H9 (cell line): ENCODE data around the gene ABCC4. TPM values are rescaled to one million over a fixed set of nuclear protein-coding genes. Genes with fewer than 3 reads are reported as not detected.
"Not testable (repeated sequence)": the region's sequence is repeated elsewhere in the genome, so short reads cannot be mapped to it uniquely, and the experiment has no call there.

Experiments
- DNase-seq: peaks from one replicate; pipeline ENCODE4 v3.0.0-alpha.2; 2017
- H2AFZ ChIP-seq: one replicate; pipeline ENCODE4 v1.6.1; 2013; ENCODE audit warnings: mild to moderate bottlenecking, low read length, control low read depth, moderate library complexity
- H2AK5ac ChIP-seq: 2 replicates; pipeline ENCODE4 v1.6.1; 2013; ENCODE audit warnings: low read length, control low read depth, mixed read lengths; ENCODE audit not compliant: insufficient read length
- H2BK120ac ChIP-seq: one replicate; pipeline ENCODE4 v1.6.1; 2013; ENCODE audit warnings: low read depth, mild to moderate bottlenecking, low read length, control low read depth, inconsistent platforms; ENCODE audit not compliant: poor library complexity, severe bottlenecking
- H2BK12ac ChIP-seq: 2 replicates; pipeline ENCODE4 v1.6.1; 2013; ENCODE audit warnings: low read length, control low read depth, mixed read lengths, low read depth; ENCODE audit not compliant: insufficient read length
- H2BK15ac ChIP-seq: 2 replicates; pipeline ENCODE4 v1.6.1; 2013; ENCODE audit warnings: low read depth, low read length, control low read depth
- H2BK20ac ChIP-seq: one replicate; pipeline ENCODE4 v1.6.1; 2013; ENCODE audit warnings: low read depth, mild to moderate bottlenecking, low read length, control low read depth, inconsistent platforms; ENCODE audit not compliant: poor library complexity, severe bottlenecking
- H2BK5ac ChIP-seq: 2 replicates; pipeline ENCODE4 v1.6.1; 2013; ENCODE audit warnings: low read length, control low read depth, mixed read lengths; ENCODE audit not compliant: insufficient read length
- H3K14ac ChIP-seq: 2 replicates; pipeline ENCODE4 v1.6.1; 2013; ENCODE audit warnings: low read length, control low read depth; ENCODE audit not compliant: insufficient read depth
- H3K18ac ChIP-seq: 2 replicates; pipeline ENCODE4 v1.6.1; 2013; ENCODE audit warnings: low read depth, mild to moderate bottlenecking, mixed read lengths, low read length, control low read depth; ENCODE audit not compliant: insufficient read length
- H3K23ac ChIP-seq: 2 replicates; pipeline ENCODE4 v1.6.1; 2013; ENCODE audit warnings: low read length, control low read depth, mixed read lengths, low read depth; ENCODE audit not compliant: insufficient read length
- H3K23me2 ChIP-seq: 2 replicates; pipeline ENCODE4 v1.6.1; 2013; ENCODE audit warnings: low read depth, mild to moderate bottlenecking, mixed read lengths, low read length, control low read depth; ENCODE audit not compliant: insufficient read length, poor library complexity, severe bottlenecking
- H3K27ac ChIP-seq: 2 replicates; pipeline ENCODE4 v1.5.1; 2013; ENCODE audit warnings: low read length, control low read depth, mixed read lengths, low read depth; ENCODE audit not compliant: insufficient read length
- H3K27me3 ChIP-seq: 2 replicates; pipeline ENCODE4 v1.6.1; 2013; ENCODE audit warnings: low read length, control low read depth, inconsistent platforms; ENCODE audit not compliant: insufficient read depth
- H3K4ac ChIP-seq: 2 replicates; pipeline ENCODE4 v1.6.1; 2013; ENCODE audit warnings: low read depth, mild to moderate bottlenecking, control low read depth, inconsistent platforms, low read length, moderate library complexity
- H3K4me1 ChIP-seq: 2 replicates; pipeline ENCODE4 v1.6.1; 2013; ENCODE audit warnings: low read length, control low read depth, inconsistent platforms; ENCODE audit not compliant: insufficient read depth
- H3K4me2 ChIP-seq: 2 replicates; pipeline ENCODE4 v1.6.1; 2013; ENCODE audit warnings: low read length, control low read depth, mixed read lengths; ENCODE audit not compliant: insufficient read length, insufficient read depth
- H3K56ac ChIP-seq: 2 replicates; pipeline ENCODE4 v1.6.1; 2013; ENCODE audit warnings: low read depth, mild to moderate bottlenecking, mixed read lengths, low read length, control low read depth; ENCODE audit not compliant: insufficient read length
- H3K79me1 ChIP-seq: 2 replicates; pipeline ENCODE4 v1.6.1; 2013; ENCODE audit warnings: low read depth, mild to moderate bottlenecking, moderate library complexity, low read length, control low read depth, inconsistent platforms; ENCODE audit not compliant: insufficient read depth, poor library complexity, severe bottlenecking
- H3K79me2 ChIP-seq: 2 replicates; pipeline ENCODE4 v1.6.1; 2013; ENCODE audit warnings: low read length, control low read depth, inconsistent platforms; ENCODE audit not compliant: insufficient read depth
- H3K9ac ChIP-seq: 2 replicates; pipeline ENCODE4 v1.6.1; 2013; ENCODE audit warnings: low read length, control low read depth, mixed read lengths; ENCODE audit not compliant: insufficient read length; ENCODE audit errors: extremely low read depth
- H3K9me3 ChIP-seq: one replicate; pipeline ENCODE4 v1.6.1; 2013; ENCODE audit warnings: low read depth, low read length, inconsistent platforms; ENCODE audit not compliant: control insufficient read depth
- H3T11ph ChIP-seq: one replicate; pipeline ENCODE4 v1.6.1; 2013; ENCODE audit warnings: mild to moderate bottlenecking, low read length, control low read depth, inconsistent platforms
- H4K20me1 ChIP-seq: one replicate; pipeline ENCODE4 v1.6.1; 2013; ENCODE audit not compliant: control insufficient read depth, insufficient read length, insufficient read depth
- H4K5ac ChIP-seq: 2 replicates; pipeline ENCODE4 v1.6.1; 2013; ENCODE audit warnings: low read depth, mild to moderate bottlenecking, mixed read lengths, low read length, control low read depth; ENCODE audit not compliant: insufficient read length
- H4K8ac ChIP-seq: replicated peaks from 2 replicates; pipeline ENCODE4 v1.6.1; 2013; ENCODE audit warnings: low read length, control low read depth, mixed read lengths, low read depth; ENCODE audit not compliant: insufficient read length
- H4K91ac ChIP-seq: 2 replicates; pipeline ENCODE4 v1.6.1; 2013; ENCODE audit warnings: low read depth, mild to moderate bottlenecking, moderate library complexity, mixed read lengths, low read length, control low read depth; ENCODE audit not compliant: insufficient read length
- H3K27ac Mint-ChIP-seq, 3 experiments: 2 replicates in 2 of 3; 3 replicates in 1 of 3; pipeline ENCODE4 v1.8.0; 2020 to 2021; ENCODE audit warnings: mixed read lengths in 3 of 3, mild to moderate bottlenecking in 1 of 3, moderate library complexity in 1 of 3
- H3K27me3 Mint-ChIP-seq: 2 replicates; pipeline ENCODE4 v1.8.0; 2021; ENCODE audit warnings: low read depth, mild to moderate bottlenecking, moderate library complexity, mixed read lengths
- H3K36me3 Mint-ChIP-seq, 3 experiments: 2 replicates in 2 of 3; 3 replicates in 1 of 3; pipeline ENCODE4 v1.8.0; 2020 to 2021; ENCODE audit warnings: low read depth in 3 of 3, mixed read lengths in 3 of 3; ENCODE audit not compliant: insufficient read depth in 1 of 3
- H3K4me1 Mint-ChIP-seq, 2 experiments: 2 replicates each; pipeline ENCODE4 v1.8.0; 2020; ENCODE audit warnings: mixed read lengths in 2 of 2
- H3K4me3 Mint-ChIP-seq, 2 experiments: 2 replicates in 1 of 2; 3 replicates in 1 of 2; pipeline ENCODE4 v1.8.0; 2020 to 2021; ENCODE audit warnings: mild to moderate bottlenecking in 2 of 2, mixed read lengths in 2 of 2, moderate library complexity in 1 of 2
- H3K9me3 Mint-ChIP-seq, 2 experiments: 2 replicates in 1 of 2; 3 replicates in 1 of 2; pipeline ENCODE4 v1.8.0; 2020; ENCODE audit warnings: mild to moderate bottlenecking in 2 of 2, mixed read lengths in 2 of 2, moderate library complexity in 1 of 2
- CTCF ChIP-seq: fragments of 200-600 bp; sonication (generic); conservative IDR thresholded peaks from 3 replicates; pipeline ENCODE4 v1.8.0; 2021; ENCODE audit warnings: antibody characterized with exemption, mild to moderate bottlenecking
- WGBS: extraction: QIAGEN DNeasy Blood & Tissue Kit; methylation state at CpG from one replicate; pipeline ENCODE4 v1.1.7; 2013; ENCODE audit warnings: missing lambda C conversion rate, low lambda C conversion rate, mixed read lengths; ENCODE audit not compliant: insufficient read length; ENCODE audit errors: extremely low coverage; 5-methylcytosine and 5-hydroxymethylcytosine counted together
- total RNA-seq: library from RNA; stranded (reverse); gene quantifications from 2 replicates; pipeline ENCODE4 v1.2.1, GENCODE V29; 2021

Gene ABCC4
- total RNA-seq, 1 experiment from 2014 or later: 5.9 TPM

- no peak overlapping the region for H2BK12ac ChIP-seq
- TF ChIP-seq CTCF: no peak
- H3K79me1 ChIP-seq: no peaks in the 10 kb centered on the region
- Mint-ChIP-seq H3K9me3 (no peaks in the 10 kb centered on the region), H3K27ac (peak overlapping the region in 2 of 3 experiments; percentile 59 to 64; a peak in 3 of 7 replicates), H3K4me1 (peaks cover 2 to 7% of the 10 kb centered on the region in 2 experiments; a peak in 3 of 4 replicates), H3K4me3 (no peak overlapping the region), H3K27me3 (no peaks in the 10 kb centered on the region), H3K36me3 (peaks cover 0 to 1% (median 0%) of the 10 kb centered on the region in 3 experiments; a peak in 2 of 7 replicates)
- no peak overlapping the region for H2BK15ac ChIP-seq
- no peak overlapping the region for H3K27ac ChIP-seq
- WGBS: no CpG with 5 or more reads among the region's 9 CpGs
- H4K91ac ChIP-seq: no peak overlapping the region
- no peak overlapping the region for H3T11ph ChIP-seq
- no peak for DNase-seq
- no peak overlapping the region for H3K14ac ChIP-seq
- H2BK20ac ChIP-seq: peak overlapping the region; percentile 26
- H3K56ac ChIP-seq: no peak overlapping the region
- H3K18ac ChIP-seq: no peak overlapping the region
- H2AK5ac ChIP-seq: no peak overlapping the region
- H2AFZ ChIP-seq: no peak overlapping the region
- no peak overlapping the region for H2BK120ac ChIP-seq
- no peaks in the 10 kb centered on the region for H3K79me2 ChIP-seq
- H3K9ac ChIP-seq: no peak overlapping the region
- H2BK5ac ChIP-seq: no peak overlapping the region
- no peaks in the 10 kb centered on the region for H3K9me3 ChIP-seq
- H4K5ac ChIP-seq: peak overlapping the region; percentile 93
- H3K27me3 ChIP-seq: no peaks in the 10 kb centered on the region
- H4K20me1 ChIP-seq: no peaks in the 10 kb centered on the region
- no peak overlapping the region for H3K4ac ChIP-seq
- H3K23me2 ChIP-seq: no peaks in the 10 kb centered on the region
- no peak overlapping the region for H3K23ac ChIP-seq
- H3K4me2 ChIP-seq: no peak overlapping the region
- H4K8ac ChIP-seq: no peak overlapping the region
- no peaks in the 10 kb centered on the region; the same call in 1 of the 2 replicates for H3K4me1 ChIP-seq
Observed at GRCh38 chr13:95292622-95293021, 8.6 kb downstream of the ABCC4 start.

GRCh38 chr13:95289901-95290300, 11.3 kb downstream of the ABCC4 start:
- H3K4me1 ChIP-seq, H2AFZ ChIP-seq, H2AK5ac ChIP-seq, H2BK20ac ChIP-seq, H3K4me3 Mint-ChIP-seq, H3K27ac ChIP-seq, H2BK120ac ChIP-seq, H4K8ac ChIP-seq, H3K9me3 Mint-ChIP-seq, H3K79me1 ChIP-seq, H4K5ac ChIP-seq, H4K20me1 ChIP-seq, H3K4me2 ChIP-seq, H2BK12ac ChIP-seq, H3K9ac ChIP-seq, H3K4ac ChIP-seq, H3K56ac ChIP-seq, H3K23me2 ChIP-seq, H3K79me2 ChIP-seq, H3T11ph ChIP-seq, H3K27me3 Mint-ChIP-seq, H3K27ac Mint-ChIP-seq, H3K14ac ChIP-seq, H2BK5ac ChIP-seq, H3K36me3 Mint-ChIP-seq, H4K91ac ChIP-seq, DNase-seq, H3K23ac ChIP-seq, H3K27me3 ChIP-seq, H2BK15ac ChIP-seq, H3K4me1 Mint-ChIP-seq, H3K9me3 ChIP-seq, H3K18ac ChIP-seq: not testable (repeated sequence)
- no CpG with 5 or more reads among the region's 4 CpGs for WGBS
